ENCODE measurements around the gene SLC35A4. TPM values are rescaled to one million over a fixed set of nuclear protein-coding genes. Genes with fewer than 3 reads are reported as not detected.
"Not testable (repeated sequence)": the region's sequence is repeated elsewhere in the genome, so short reads cannot be mapped to it uniquely, and the experiment has no call there.

SLC35A4 gene
- total and polyA plus RNA-seq, 10 donors = 23.3 to 64.0 (median 55.8) TPM

GRCh38 chr5:140602147-140602546 is 37.5 kb downstream of the SLC35A4 start:
- Histone ChIP-seq H3K4me1 (peaks cover 0 to 33% (median 0%) of the 10 kb centered on the region in 6 donors), H3K27me3 (replicated peaks in 1 of 7) (no peaks in the 10 kb centered on the region), H3K36me3 (no peaks in the 10 kb centered on the region), H3K27ac (peak overlapping the region in 7 of 8 donors; percentile 61 to 92 (median 76)), H3K4me3 (peak overlapping the region in 1 of 8 donors; percentile 34), H3K9me3 (no peaks in the 10 kb centered on the region)
- TF ChIP-seq POLR2AphosphoS5 (IDR thresholded peaks at IDR 0.05) (no peak), CTCF (IDR thresholded peaks at IDR 0.05 in 8 of 11, conservative IDR thresholded peaks at IDR 0.05 in 3 of 11) (no peak), POLR2A (IDR thresholded peaks at IDR 0.05) (no peak)
- WGBS, 5 donors = 67 to 76% (median 71%) methylated on average over 4 of the region's 4 CpGs
- intact Hi-C loops (cut with DNase I; ENCODE audit: low total_unique reads) = no loop called here
- no peak for DNase-seq

GRCh38 chr5:140603446-140603698 is 38.7 kb downstream of the SLC35A4 start:
- H3K4me1 ChIP-seq = peaks cover 0 to 42% (median under 1%) of the 10 kb centered on the region in 6 donors
- H3K36me3 ChIP-seq; intact Hi-C loops (cut with DNase I; ENCODE audit: low total_unique reads); DNase-seq; H3K27me3 ChIP-seq (replicated peaks in 1 of 7); H3K9me3 ChIP-seq: not testable (repeated sequence)
- peak overlapping the region in 1 of 8 donors; percentile 34 for H3K4me3 ChIP-seq
- H3K27ac ChIP-seq = peak overlapping the region in 6 of 8 donors; percentile 67 to 92 (median 79)
- 92 to 96% (median 94%) methylated on average over 4 of the region's 4 CpGs for WGBS, 5 donors

GRCh38 chr5:140603734-140604133 is 39.1 kb downstream of the SLC35A4 start:
- intact Hi-C loops (cut with DNase I; ENCODE audit: low total_unique reads) = no loop called here
- Histone ChIP-seq H3K9me3 (no peaks in the 10 kb centered on the region), H3K4me3 (peak overlapping the region in 1 of 8 donors; percentile 34), H3K4me1 (peaks cover 0 to 46% (median 3%) of the 10 kb centered on the region in 6 donors), H3K36me3 (no peaks in the 10 kb centered on the region), H3K27me3 (replicated peaks in 1 of 7) (no peaks in the 10 kb centered on the region), H3K27ac (peak overlapping the region in 6 of 8 donors; percentile 67 to 92 (median 79))
- TF ChIP-seq POLR2A (IDR thresholded peaks at IDR 0.05) (no peak), POLR2AphosphoS5 (IDR thresholded peaks at IDR 0.05) (no peak), CTCF (IDR thresholded peaks at IDR 0.05 in 8 of 11, conservative IDR thresholded peaks at IDR 0.05 in 3 of 11) (no peak)
- WGBS, 5 donors = 90 to 99% (median 94%) methylated on average over 2 of the region's 2 CpGs
- DNase-seq = no peak

GRCh38 chr5:140605879-140606278 is 41.3 kb downstream of the SLC35A4 start:
- no peaks in the 10 kb centered on the region for H3K27me3 ChIP-seq (replicated peaks in 1 of 7)
- TF ChIP-seq CTCF (IDR thresholded peaks at IDR 0.05 in 8 of 11, conservative IDR thresholded peaks at IDR 0.05 in 3 of 11) (no peak), POLR2AphosphoS5 (IDR thresholded peaks at IDR 0.05) (no peak), POLR2A (IDR thresholded peaks at IDR 0.05) (no peak)
- intact Hi-C loops (cut with DNase I; ENCODE audit: low total_unique reads) = no loop called here
- DNase-seq = no peak
- no peaks in the 10 kb centered on the region for H3K36me3 ChIP-seq
- WGBS, 5 donors = 66 to 87% (median 73%) methylated on average over 3 of the region's 3 CpGs
- H3K4me3 ChIP-seq = no peak overlapping the region
- H3K27ac ChIP-seq = peak overlapping the region in 3 of 8 donors; percentile 29 to 87 (median 57)
- peaks cover 0 to 67% (median 22%) of the 10 kb centered on the region in 6 donors for H3K4me1 ChIP-seq
- H3K9me3 ChIP-seq = no peaks in the 10 kb centered on the region

- DNase-seq = no peak
- H3K4me1 ChIP-seq = peaks cover 0 to 79% (median 33%) of the 10 kb centered on the region in 6 donors
- H3K4me3 ChIP-seq = no peak overlapping the region
- 45 to 89% (median 71%) methylated on average over 2 of the region's 2 CpGs for WGBS, 5 donors
- H3K9me3 ChIP-seq = no peaks in the 10 kb centered on the region
- TF ChIP-seq POLR2A (IDR thresholded peaks at IDR 0.05) = no peak
- no peak for TF ChIP-seq CTCF (IDR thresholded peaks at IDR 0.05 in 8 of 11, conservative IDR thresholded peaks at IDR 0.05 in 3 of 11)
- no peak for TF ChIP-seq POLR2AphosphoS5 (IDR thresholded peaks at IDR 0.05)
- no peaks in the 10 kb centered on the region for H3K36me3 ChIP-seq
- H3K27me3 ChIP-seq (replicated peaks in 1 of 7) = no peaks in the 10 kb centered on the region
- H3K27ac ChIP-seq = peak overlapping the region in 4 of 8 donors; percentile 2 to 87 (median 20)
- intact Hi-C loops (cut with DNase I; ENCODE audit: low total_unique reads) = no loop called here
These were observed 42.4 kb downstream of the SLC35A4 start for GRCh38 chr5:140607031-140607430.
